Spleen (tissue), 7 donors: Measurements from ENCODE around the gene CTBP1.

ENCODE experiments used
- POLR2A ChIP-seq, 3 donors: fragments of 450-650 bp; IDR thresholded peaks; one replicate each; pipeline ENCODE4 v1.5.1; 2017; ENCODE audit warnings: antibody characterized with exemption in 3 of 3, mild to moderate bottlenecking in 1 of 3
- POLR2AphosphoS5 ChIP-seq, 3 donors: sonication (generic); formaldehyde crosslinking; IDR thresholded peaks; one replicate each; pipeline ENCODE4 v1.5.1; 2017; ENCODE audit warnings: antibody characterized with exemption in 3 of 3
- TF ChIP-seq, protein P1 (sequence below), 11 experiments: fragments of 200-600 bp in 7 of 11; fragments of 450-650 bp in 4 of 11; sonication (generic) in 4 of 11; IDR thresholded peaks in 8 of 11; conservative IDR thresholded peaks in 3 of 11; 1 replicate in 7 of 11; 2 replicates in 4 of 11; pipeline versions ENCODE4 v1.4.0 to v1.8.0; 2016 to 2021; ENCODE audit warnings: antibody characterized with exemption in 11 of 11, inconsistent platforms in 4 of 11, mild to moderate bottlenecking in 1 of 11
- donor health status: DM: no; HTN: no; CAD: no; lungs with moderate emphysema.
- donor health status: DM: no; HTN: no; CAD: no.
- donor health status: DM: no; HTN: no; CAD: no.

DNA sequence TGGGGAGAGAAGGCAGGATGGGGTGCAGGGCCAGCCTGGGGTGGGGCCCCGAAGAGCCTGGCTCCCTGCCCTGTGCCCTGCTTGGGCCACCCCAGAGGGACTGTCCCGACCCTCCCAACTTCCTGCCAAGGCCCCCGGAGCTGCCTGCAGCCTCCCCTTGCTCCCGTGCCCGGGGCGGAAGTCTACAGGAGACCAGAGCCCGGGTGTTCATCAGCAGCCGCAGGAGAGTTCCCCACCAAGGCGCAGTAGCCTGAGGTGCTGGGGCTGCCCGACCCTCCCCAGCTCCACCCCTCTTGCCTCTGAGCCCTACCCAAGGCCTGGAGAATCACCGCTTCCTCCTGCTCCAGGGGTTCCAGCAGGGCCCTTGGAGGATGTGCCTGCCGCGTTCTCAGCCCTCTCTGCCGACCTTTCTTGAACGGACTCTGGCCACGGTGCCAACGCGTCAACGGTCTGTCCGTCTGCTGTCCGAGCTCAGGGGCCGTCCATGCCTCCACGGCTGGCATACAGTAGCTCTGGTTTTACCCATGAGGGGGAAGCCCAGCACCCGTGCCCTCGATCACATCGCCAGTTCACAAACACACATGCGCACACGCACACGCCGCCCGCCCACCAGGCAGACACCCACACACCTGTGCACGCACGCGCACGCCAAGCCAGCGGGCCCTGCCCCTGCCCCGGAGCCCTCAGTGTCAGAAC is 40.5 kb downstream of the CTBP1 start:
- TF ChIP-seq POLR2A (IDR thresholded peaks at IDR 0.05) (no peak), POLR2AphosphoS5 (IDR thresholded peaks at IDR 0.05) (peak in 2 of 3 donors; percentile 52 to 70)
- TF ChIP-seq, protein P1, sequence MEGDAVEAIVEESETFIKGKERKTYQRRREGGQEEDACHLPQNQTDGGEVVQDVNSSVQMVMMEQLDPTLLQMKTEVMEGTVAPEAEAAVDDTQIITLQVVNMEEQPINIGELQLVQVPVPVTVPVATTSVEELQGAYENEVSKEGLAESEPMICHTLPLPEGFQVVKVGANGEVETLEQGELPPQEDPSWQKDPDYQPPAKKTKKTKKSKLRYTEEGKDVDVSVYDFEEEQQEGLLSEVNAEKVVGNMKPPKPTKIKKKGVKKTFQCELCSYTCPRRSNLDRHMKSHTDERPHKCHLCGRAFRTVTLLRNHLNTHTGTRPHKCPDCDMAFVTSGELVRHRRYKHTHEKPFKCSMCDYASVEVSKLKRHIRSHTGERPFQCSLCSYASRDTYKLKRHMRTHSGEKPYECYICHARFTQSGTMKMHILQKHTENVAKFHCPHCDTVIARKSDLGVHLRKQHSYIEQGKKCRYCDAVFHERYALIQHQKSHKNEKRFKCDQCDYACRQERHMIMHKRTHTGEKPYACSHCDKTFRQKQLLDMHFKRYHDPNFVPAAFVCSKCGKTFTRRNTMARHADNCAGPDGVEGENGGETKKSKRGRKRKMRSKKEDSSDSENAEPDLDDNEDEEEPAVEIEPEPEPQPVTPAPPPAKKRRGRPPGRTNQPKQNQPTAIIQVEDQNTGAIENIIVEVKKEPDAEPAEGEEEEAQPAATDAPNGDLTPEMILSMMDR (IDR thresholded peaks at IDR 0.05 in 8 of 11, conservative IDR thresholded peaks at IDR 0.05 in 3 of 11) = no peak
